Transverse colon (tissue), 4 donors: ENCODE measurements around the gene MEG3. TPM values are rescaled to one million over a fixed set of nuclear protein-coding genes. Genes with fewer than 3 reads are reported as not detected.

Source experiments
- DNase-seq: peaks from one replicate; pipeline ENCODE4 v3.0.0-alpha.2; 2019
- H3K27ac ChIP-seq, 4 donors: fragments of 200-600 bp; sonication (generic); 2 replicates each; pipeline ENCODE4 v1.5.1; 2016 to 2018; ENCODE audit warnings: inconsistent platforms in 4 of 4
- H3K27me3 ChIP-seq: fragments of 200-600 bp; sonication (generic); 2 replicates; pipeline ENCODE4 v1.5.1; 2017; ENCODE audit warnings: inconsistent platforms
- H3K36me3 ChIP-seq, 4 donors: fragments of 200-600 bp; sonication (generic); 2 replicates each; pipeline ENCODE4 v1.5.1; 2017 to 2019; ENCODE audit warnings: inconsistent platforms in 4 of 4
- H3K4me1 ChIP-seq, 4 donors: fragments of 200-600 bp; sonication (generic); 2 replicates each; pipeline ENCODE4 v1.5.1; 2017 to 2020; ENCODE audit warnings: inconsistent platforms in 4 of 4
- H3K4me3 ChIP-seq, 4 donors: fragments of 200-600 bp; sonication (generic); 1 replicate in 1 of 4; 2 replicates in 3 of 4; pipeline versions ENCODE4 v1.5.1 to v1.6.1; 2017 to 2019; ENCODE audit warnings: inconsistent platforms in 4 of 4
- H3K9me3 ChIP-seq, 2 donors: fragments of 200-600 bp; sonication (generic); 2 replicates each; pipeline ENCODE4 v1.5.1; 2017 to 2019; ENCODE audit warnings: inconsistent platforms in 2 of 2
- CTCF ChIP-seq, 5 experiments: fragments of 200-600 bp in 3 of 5; fragments of 450-650 bp in 2 of 5; sonication (generic) in 3 of 5; IDR thresholded peaks; 1 replicate in 2 of 5; 2 replicates in 3 of 5; pipeline ENCODE4 v1.5.1; 2016 to 2017; ENCODE audit warnings: antibody characterized with exemption in 5 of 5, inconsistent platforms in 3 of 5, mild to moderate bottlenecking in 2 of 5, moderate library complexity in 1 of 5
- EP300 ChIP-seq: sonication (generic); formaldehyde crosslinking; IDR thresholded peaks from one replicate; pipeline ENCODE4 v1.6.1; 2017; ENCODE audit warnings: antibody characterized with exemption, low read depth
- POLR2A ChIP-seq: fragments of 450-650 bp; IDR thresholded peaks from one replicate; pipeline ENCODE4 v1.6.1; 2016; ENCODE audit warnings: antibody characterized with exemption, mild to moderate bottlenecking, moderate library complexity
- POLR2AphosphoS5 ChIP-seq, 3 donors: sonication (generic); formaldehyde crosslinking; IDR thresholded peaks; one replicate each; pipeline ENCODE4 v1.6.1; 2016; ENCODE audit warnings: antibody characterized with exemption in 3 of 3
- WGBS, 2 donors: methylation state at CpG; one replicate each; pipeline ENCODE4 v1.1.5; 2018; ENCODE audit warnings: low coverage in 1 of 2; 5-methylcytosine and 5-hydroxymethylcytosine counted together
- in situ Hi-C, 4 donors: fragments of 200-750 bp; cut with MboI; loops; one replicate each; pipeline versions ENCODE4 v1.15.0 to v1.15.1; 2017; ENCODE audit warnings: low sequenced_read_pairs in 3 of 4, low pct_ligation_motif_present in 1 of 4, low pct_unique_long_range_greater_than_20kb in 1 of 4
- intact Hi-C: fragments of 100-400 bp; cut with DNase I; formaldehyde crosslinking; loops from one replicate; pipeline ENCODE4 v1.15.1; 2023; ENCODE audit warnings: low total_unique reads
- total RNA-seq, 4 donors: library from RNA; depleted of rRNA; stranded (reverse); fragments of >200 nt; gene quantifications; one replicate each; pipeline ENCODE4 v1.1.0, GENCODE V29; 2016

Gene MEG3
- total RNA-seq, 4 donors from 2014 or later: 10.6 to 156 (median 40.1) TPM

DNA sequence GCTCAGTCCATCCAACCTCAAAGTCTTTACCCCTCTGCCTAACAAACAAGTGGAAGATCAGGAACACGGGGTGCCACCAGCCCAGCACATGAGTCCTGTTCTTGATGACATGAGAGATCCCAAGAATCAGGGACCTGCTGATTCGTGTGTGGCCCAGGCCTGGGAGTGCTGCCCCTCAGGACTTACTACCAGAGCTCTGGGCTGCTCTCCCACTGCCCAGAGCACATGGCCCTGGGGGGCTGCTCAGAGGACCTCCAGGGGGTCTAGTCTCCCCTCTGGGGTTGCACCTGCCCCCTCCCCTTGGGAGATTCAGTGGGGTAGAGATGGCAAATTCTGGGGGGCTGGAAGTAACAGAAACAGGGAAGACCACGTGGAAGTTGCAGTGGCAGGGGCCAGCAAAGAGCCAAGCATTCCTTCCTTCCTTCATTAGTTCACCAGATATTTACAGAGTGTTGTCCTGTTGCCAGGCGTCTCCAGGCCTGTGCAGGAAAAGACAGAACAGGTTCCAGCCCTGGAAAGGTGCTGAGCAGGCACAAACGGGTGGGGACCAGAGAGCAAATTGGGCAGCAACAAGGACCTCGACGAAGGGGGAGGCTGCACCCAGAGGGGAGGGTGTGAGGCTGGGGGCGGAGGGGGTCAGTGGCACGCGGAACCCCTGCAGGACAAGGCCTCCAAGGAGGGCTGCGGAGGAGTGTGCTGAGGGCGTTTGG, 45.1 kb upstream of the MEG3 start:
- peak; percentile 2 for DNase-seq
- H3K4me1 ChIP-seq: no peaks in the 10 kb centered on the region
- no peaks in the 10 kb centered on the region for H3K9me3 ChIP-seq
- TF ChIP-seq POLR2AphosphoS5 (IDR thresholded peaks at IDR 0.05): no peak
- TF ChIP-seq CTCF (IDR thresholded peaks at IDR 0.05): no peak
- no peak for TF ChIP-seq EP300
- no peak for TF ChIP-seq POLR2A
- intact Hi-C loops: no loop called here
- H3K4me3 ChIP-seq: no peak overlapping the region
- H3K27ac ChIP-seq: no peak overlapping the region
- no peaks in the 10 kb centered on the region for H3K27me3 ChIP-seq
- WGBS, 2 donors: 72 to 74% methylated on average over 6 to 12 of the region's 12 CpGs
- in situ Hi-C loops: no loop called here
- H3K36me3 ChIP-seq: no peaks in the 10 kb centered on the region

DNA sequence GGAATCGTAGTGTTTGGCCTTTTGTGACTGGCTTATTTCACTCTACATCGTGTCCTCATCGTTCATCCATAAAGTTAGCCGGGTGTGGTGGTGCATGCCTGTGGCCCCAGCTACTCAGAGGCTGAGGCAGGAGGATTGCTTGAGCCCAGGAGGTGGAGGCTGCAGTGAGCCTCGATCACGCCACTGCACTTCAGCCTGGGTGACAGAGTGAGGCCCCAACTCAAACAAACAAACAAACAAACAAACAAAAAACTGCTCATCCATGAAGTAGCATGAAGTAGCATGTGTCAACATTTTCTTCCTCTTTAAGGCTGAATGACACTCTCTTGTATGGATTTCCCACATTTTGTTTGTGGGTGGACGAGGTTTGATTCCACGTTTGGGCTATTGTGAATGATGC, 44.0 kb upstream of the MEG3 start:
- H3K9me3 ChIP-seq: no peaks in the 10 kb centered on the region
- in situ Hi-C loops: no loop called here
- WGBS, 2 donors: 83 to 100% methylated on average over 2 to 8 of the region's 8 CpGs
- H3K27ac ChIP-seq: no peak overlapping the region
- intact Hi-C loops: no loop called here
- no peak overlapping the region for H3K4me3 ChIP-seq
- DNase-seq: no peak
- no peaks in the 10 kb centered on the region for H3K36me3 ChIP-seq
- TF ChIP-seq POLR2A: no peak
- no peak for TF ChIP-seq CTCF (IDR thresholded peaks at IDR 0.05)
- H3K27me3 ChIP-seq: no peaks in the 10 kb centered on the region
- H3K4me1 ChIP-seq: no peaks in the 10 kb centered on the region

GRCh38 chr14:100782516-100783320, 43.2 kb upstream of the MEG3 start:
- H3K36me3 ChIP-seq: no peaks in the 10 kb centered on the region
- no peaks in the 10 kb centered on the region for H3K27me3 ChIP-seq
- no peaks in the 10 kb centered on the region for H3K9me3 ChIP-seq
- no peak for TF ChIP-seq EP300
- no peak for TF ChIP-seq POLR2A
- no peak for TF ChIP-seq POLR2AphosphoS5 (IDR thresholded peaks at IDR 0.05)
- TF ChIP-seq CTCF (IDR thresholded peaks at IDR 0.05): no peak
- DNase-seq: no peak
- no peak overlapping the region for H3K4me3 ChIP-seq
- H3K27ac ChIP-seq: no peak overlapping the region
- intact Hi-C loops: no loop called here
- H3K4me1 ChIP-seq: no peaks in the 10 kb centered on the region
- in situ Hi-C loops: no loop called here
- WGBS, 2 donors: 20 to 66% methylated on average over 1 to 13 of the region's 13 CpGs

DNA sequence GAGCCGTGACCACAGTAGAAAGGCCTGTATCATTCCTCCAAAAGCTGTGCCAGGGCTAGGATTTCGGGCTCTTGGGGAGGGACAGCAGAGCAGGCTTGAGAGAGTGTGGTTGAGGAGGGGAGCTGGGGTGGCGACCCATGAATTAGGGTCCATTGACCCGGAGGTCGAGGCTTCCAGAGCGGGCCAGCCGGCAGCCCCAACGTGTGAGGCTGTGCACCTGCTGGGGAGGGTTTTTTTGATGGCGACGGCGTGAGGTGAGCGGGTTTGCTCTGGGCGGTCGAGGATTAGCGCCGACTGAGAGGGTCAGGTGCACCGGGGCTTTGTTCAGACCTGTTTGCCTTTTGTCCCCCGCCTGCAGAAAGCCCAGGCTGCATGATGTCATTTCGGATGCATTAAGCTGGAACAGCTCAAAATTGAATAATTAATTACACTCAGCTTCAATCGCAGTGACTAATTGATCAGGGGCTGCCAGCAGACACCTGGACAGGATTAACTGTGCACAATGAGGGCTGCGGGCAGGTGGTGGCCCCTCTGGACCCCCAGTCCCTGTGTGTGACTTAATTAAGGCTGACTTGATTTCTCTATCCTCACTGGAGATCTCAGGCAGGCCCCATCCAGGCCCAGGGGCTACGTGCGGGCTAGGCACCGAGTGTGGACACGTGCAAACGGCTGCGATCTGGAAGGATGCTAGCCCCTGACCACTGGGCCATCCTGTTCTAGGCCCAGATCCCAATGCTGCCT, 42.1 kb upstream of the MEG3 start:
- intact Hi-C loops: no loop called here
- TF ChIP-seq POLR2AphosphoS5 (IDR thresholded peaks at IDR 0.05) (no peak), POLR2A (no peak), EP300 (no peak), CTCF (IDR thresholded peaks at IDR 0.05) (no peak)
- no peak for DNase-seq
- no peaks in the 10 kb centered on the region for H3K36me3 ChIP-seq
- no peak overlapping the region for H3K27ac ChIP-seq
- 87 to 88% methylated on average over 12 to 27 of the region's 27 CpGs for WGBS, 2 donors
- no peak overlapping the region for H3K4me3 ChIP-seq
- H3K9me3 ChIP-seq: no peaks in the 10 kb centered on the region
- in situ Hi-C loops: no loop called here
- no peaks in the 10 kb centered on the region for H3K27me3 ChIP-seq
- H3K4me1 ChIP-seq: no peaks in the 10 kb centered on the region
